GM04503 (cell line): ENCODE results near the gene TWIST2.

Experiments used
- DNase-seq: peaks from one replicate; pipeline ENCODE4 v3.0.0-alpha.2; 2012; ENCODE audit warnings: low read depth

TWIST2 gene

GRCh38 chr2:238955648-238956531 is 108.0 kb downstream of the TWIST2 start:
- DNase-seq: no peak

DNA sequence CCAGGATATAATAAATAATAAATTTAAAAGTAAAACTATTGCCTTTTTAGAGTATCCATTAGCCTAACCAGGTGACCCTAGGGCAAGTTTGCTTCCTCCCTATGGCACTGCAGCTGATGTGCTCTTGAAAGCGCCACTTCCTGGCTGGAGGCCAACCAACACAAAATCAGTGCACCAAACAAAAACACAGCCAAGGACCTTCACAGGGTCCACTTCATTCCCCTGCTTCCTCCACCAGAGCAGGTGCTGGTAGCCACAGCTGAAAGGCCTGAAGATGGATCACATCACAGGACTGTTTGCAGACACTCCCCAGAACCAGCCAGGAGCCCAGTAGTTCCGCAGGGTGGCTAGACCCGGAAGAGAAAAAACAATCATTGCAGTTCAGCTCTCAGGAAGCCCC is 108.8 kb downstream of the TWIST2 start:
- no peak for DNase-seq
